A549 (cell line): ENCODE data around the gene PPP1R2.

Source experiments
- CBX8 ChIP-seq: fragments of 200-600 bp; sonication (generic); IDR thresholded peaks from 2 replicates; pipeline ENCODE4 v1.6.1; 2016
- CHD4 ChIP-seq: fragments of 200-600 bp; sonication (generic); IDR thresholded peaks from 2 replicates; pipeline ENCODE4 v1.6.1; 2016; ENCODE audit warnings: antibody characterized with exemption, mild to moderate bottlenecking, borderline replicate concordance
- EP300 ChIP-seq, 2 experiments: fragments of >200 bp; sonication (Bioruptor Twin); formaldehyde crosslinking; IDR thresholded peaks; 2 replicates in 1 of 2; 3 replicates in 1 of 2; pipeline ENCODE4 v1.6.1; 2016 to 2017
- ESRRA ChIP-seq: fragments of 150-350 bp; IDR thresholded peaks from 2 replicates; pipeline ENCODE4 v1.6.1; 2014; ENCODE audit warnings: mild to moderate bottlenecking, low read length, borderline replicate concordance
- JUN ChIP-seq, 2 experiments: fragments of >200 bp; sonication (Bioruptor Twin); formaldehyde crosslinking; IDR thresholded peaks; 2 replicates in 1 of 2; 3 replicates in 1 of 2; pipeline ENCODE4 v1.6.1; 2016 to 2017
- POLR2A ChIP-seq: IDR thresholded peaks from 2 replicates; pipeline ENCODE4 v1.6.1; 2012; ENCODE audit warnings: mild to moderate bottlenecking, low read length
- RCOR1 ChIP-seq: fragments of 150-350 bp; IDR thresholded peaks from 2 replicates; pipeline ENCODE4 v1.6.1; 2014; ENCODE audit warnings: antibody characterized with exemption, low read length, low read depth
- ZSCAN20 ChIP-seq: fragments of 250-450 bp; sonication (Bioruptor Pico); IDR thresholded peaks from 2 replicates; pipeline ENCODE4 v1.8.0; 2022; ENCODE audit warnings: mild to moderate bottlenecking, moderate library complexity
- TF ChIP-seq, protein P1 (sequence below): fragments of >200 bp; sonication (Bioruptor Twin); formaldehyde crosslinking; IDR thresholded peaks from 3 replicates; pipeline ENCODE4 v1.5.1; 2016
- TF ChIP-seq, protein P2 (sequence below): IDR thresholded peaks from 2 replicates; pipeline ENCODE4 v1.6.1; 2012
- TF ChIP-seq, protein P3 (sequence below): fragments of 200-600 bp; sonication (generic); IDR thresholded peaks from 2 replicates; pipeline ENCODE4 v1.6.1; 2016; ENCODE audit warnings: antibody characterized with exemption, mild to moderate bottlenecking, moderate library complexity

DNA sequence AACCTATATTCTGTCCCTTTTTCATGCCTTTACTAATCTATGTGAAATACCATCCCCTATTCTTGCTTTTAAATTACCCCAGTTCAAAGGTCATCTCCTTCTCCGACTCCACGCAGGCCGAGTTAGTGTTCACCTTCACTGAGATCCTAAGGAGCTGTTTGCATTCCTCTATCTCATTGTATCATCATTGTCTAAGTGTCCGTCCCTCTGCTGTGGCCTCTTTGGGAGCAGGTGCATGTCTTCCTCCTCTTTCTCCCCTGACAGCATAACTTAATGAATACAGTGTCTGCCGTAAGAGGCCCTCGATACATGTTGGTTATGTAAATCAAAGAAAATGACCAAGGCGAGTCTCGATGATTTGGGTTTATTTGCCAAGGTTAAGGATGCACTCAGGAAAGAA is 4.9 kb upstream of the PPP1R2 start:
- TF ChIP-seq JUN (IDR thresholded peaks at IDR 0.05) (no peak), CHD4 (no peak), POLR2A (no peak), ESRRA (no peak), ZSCAN20 (CRISPR knock-in tag) (no peak), RCOR1 (no peak), EP300 (IDR thresholded peaks at IDR 0.05) (no peak), CBX8 (no peak)
- TF ChIP-seq, protein P1, sequence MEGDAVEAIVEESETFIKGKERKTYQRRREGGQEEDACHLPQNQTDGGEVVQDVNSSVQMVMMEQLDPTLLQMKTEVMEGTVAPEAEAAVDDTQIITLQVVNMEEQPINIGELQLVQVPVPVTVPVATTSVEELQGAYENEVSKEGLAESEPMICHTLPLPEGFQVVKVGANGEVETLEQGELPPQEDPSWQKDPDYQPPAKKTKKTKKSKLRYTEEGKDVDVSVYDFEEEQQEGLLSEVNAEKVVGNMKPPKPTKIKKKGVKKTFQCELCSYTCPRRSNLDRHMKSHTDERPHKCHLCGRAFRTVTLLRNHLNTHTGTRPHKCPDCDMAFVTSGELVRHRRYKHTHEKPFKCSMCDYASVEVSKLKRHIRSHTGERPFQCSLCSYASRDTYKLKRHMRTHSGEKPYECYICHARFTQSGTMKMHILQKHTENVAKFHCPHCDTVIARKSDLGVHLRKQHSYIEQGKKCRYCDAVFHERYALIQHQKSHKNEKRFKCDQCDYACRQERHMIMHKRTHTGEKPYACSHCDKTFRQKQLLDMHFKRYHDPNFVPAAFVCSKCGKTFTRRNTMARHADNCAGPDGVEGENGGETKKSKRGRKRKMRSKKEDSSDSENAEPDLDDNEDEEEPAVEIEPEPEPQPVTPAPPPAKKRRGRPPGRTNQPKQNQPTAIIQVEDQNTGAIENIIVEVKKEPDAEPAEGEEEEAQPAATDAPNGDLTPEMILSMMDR, result no peak
- TF ChIP-seq, protein P2, sequence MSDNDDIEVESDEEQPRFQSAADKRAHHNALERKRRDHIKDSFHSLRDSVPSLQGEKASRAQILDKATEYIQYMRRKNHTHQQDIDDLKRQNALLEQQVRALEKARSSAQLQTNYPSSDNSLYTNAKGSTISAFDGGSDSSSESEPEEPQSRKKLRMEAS, result no peak
- TF ChIP-seq, protein P3, sequence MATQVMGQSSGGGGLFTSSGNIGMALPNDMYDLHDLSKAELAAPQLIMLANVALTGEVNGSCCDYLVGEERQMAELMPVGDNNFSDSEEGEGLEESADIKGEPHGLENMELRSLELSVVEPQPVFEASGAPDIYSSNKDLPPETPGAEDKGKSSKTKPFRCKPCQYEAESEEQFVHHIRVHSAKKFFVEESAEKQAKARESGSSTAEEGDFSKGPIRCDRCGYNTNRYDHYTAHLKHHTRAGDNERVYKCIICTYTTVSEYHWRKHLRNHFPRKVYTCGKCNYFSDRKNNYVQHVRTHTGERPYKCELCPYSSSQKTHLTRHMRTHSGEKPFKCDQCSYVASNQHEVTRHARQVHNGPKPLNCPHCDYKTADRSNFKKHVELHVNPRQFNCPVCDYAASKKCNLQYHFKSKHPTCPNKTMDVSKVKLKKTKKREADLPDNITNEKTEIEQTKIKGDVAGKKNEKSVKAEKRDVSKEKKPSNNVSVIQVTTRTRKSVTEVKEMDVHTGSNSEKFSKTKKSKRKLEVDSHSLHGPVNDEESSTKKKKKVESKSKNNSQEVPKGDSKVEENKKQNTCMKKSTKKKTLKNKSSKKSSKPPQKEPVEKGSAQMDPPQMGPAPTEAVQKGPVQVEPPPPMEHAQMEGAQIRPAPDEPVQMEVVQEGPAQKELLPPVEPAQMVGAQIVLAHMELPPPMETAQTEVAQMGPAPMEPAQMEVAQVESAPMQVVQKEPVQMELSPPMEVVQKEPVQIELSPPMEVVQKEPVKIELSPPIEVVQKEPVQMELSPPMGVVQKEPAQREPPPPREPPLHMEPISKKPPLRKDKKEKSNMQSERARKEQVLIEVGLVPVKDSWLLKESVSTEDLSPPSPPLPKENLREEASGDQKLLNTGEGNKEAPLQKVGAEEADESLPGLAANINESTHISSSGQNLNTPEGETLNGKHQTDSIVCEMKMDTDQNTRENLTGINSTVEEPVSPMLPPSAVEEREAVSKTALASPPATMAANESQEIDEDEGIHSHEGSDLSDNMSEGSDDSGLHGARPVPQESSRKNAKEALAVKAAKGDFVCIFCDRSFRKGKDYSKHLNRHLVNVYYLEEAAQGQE, result no peak
